HG02759 (cell line): ENCODE data around the gene UGDH.
"Not testable (repeated sequence)": the region's sequence is repeated elsewhere in the genome, so short reads cannot be mapped to it uniquely, and the experiment has no call there.

Experiments
- ATAC-seq: cut with Tn5 transposase; IDR thresholded peaks from one replicate; pipeline ENCODE4 v1.9.1; 2021; ENCODE audit warnings: mild to moderate bottlenecking, moderate library complexity; ENCODE audit not compliant: unreplicated experiment

Gene UGDH

GRCh38 chr4:39527296-39528060 is at the start of gene UGDH:
TSS of gene UGDH (minus strand) at chr4:39527439. CDS start at chr4:39521512, 5,927 bp downstream.
- peak; percentile 97 for ATAC-seq

GRCh38 chr4:39574946-39575345 is 47.7 kb upstream of the UGDH start:
- ATAC-seq = no peak

- no peak for ATAC-seq
These were observed 44.3 kb upstream of the UGDH start for GRCh38 chr4:39571504-39571903.

GRCh38 chr4:39571054-39571453 is 43.8 kb upstream of the UGDH start:
- no peak for ATAC-seq

GRCh38 chr4:39569209-39569608 is 42.0 kb upstream of the UGDH start:
- ATAC-seq = no peak

GRCh38 chr4:39568805-39569204 is 41.6 kb upstream of the UGDH start:
- no peak for ATAC-seq

GRCh38 chr4:39565878-39566600 is 38.8 kb upstream of the UGDH start:
- ATAC-seq = no peak

- no peak for ATAC-seq
These were observed 36.2 kb upstream of the UGDH start for GRCh38 chr4:39563346-39563847.

- ATAC-seq = no peak
These were observed 35.6 kb upstream of the UGDH start for GRCh38 chr4:39562792-39563191.

- ATAC-seq = no peak
These were observed 32.4 kb upstream of the UGDH start for GRCh38 chr4:39559626-39560025.

GRCh38 chr4:39555472-39555871 is 28.2 kb upstream of the UGDH start:
- ATAC-seq = no peak

GRCh38 chr4:39548425-39549067 is 21.3 kb upstream of the UGDH start:
- no peak for ATAC-seq

GRCh38 chr4:39544580-39545315 is 17.5 kb upstream of the UGDH start:
- no peak for ATAC-seq

- not testable (repeated sequence) for ATAC-seq
These were observed 16.8 kb upstream of the UGDH start for GRCh38 chr4:39544080-39544479.

GRCh38 chr4:39543034-39543433 is 15.8 kb upstream of the UGDH start:
- ATAC-seq = no peak

GRCh38 chr4:39542611-39543012 is 15.4 kb upstream of the UGDH start:
- no peak for ATAC-seq

- no peak for ATAC-seq
These were observed 14.9 kb upstream of the UGDH start for GRCh38 chr4:39541987-39542610.

- no peak for ATAC-seq
These were observed 11.9 kb upstream of the UGDH start for GRCh38 chr4:39539089-39539611.

- no peak for ATAC-seq
These were observed 6.3 kb upstream of the UGDH start for GRCh38 chr4:39533541-39533940.

GRCh38 chr4:39532237-39532636 is 5.0 kb upstream of the UGDH start:
- not testable (repeated sequence) for ATAC-seq
